HCT116 (cell line): ENCODE data around the gene SCCPDH.

ENCODE experiments used
- CTCF ChIP-seq, 3 experiments: fragments of 200-600 bp in 1 of 3; sonication (generic) in 1 of 3; IDR thresholded peaks in 2 of 3; conservative IDR thresholded peaks in 1 of 3; 2 replicates each; pipeline ENCODE4 v1.5.1; 2012 to 2017; ENCODE audit warnings: low read depth in 2 of 3, low read length in 2 of 3, antibody characterized with exemption in 1 of 3, borderline replicate concordance in 1 of 3, control low read depth in 1 of 3, mild to moderate bottlenecking in 1 of 3, mixed read lengths in 1 of 3, mixed run types in 1 of 3, moderate library complexity in 1 of 3; ENCODE audit not compliant: insufficient read depth in 1 of 3
- EGR1 ChIP-seq: IDR thresholded peaks from 2 replicates; pipeline ENCODE4 v1.6.1; 2012; ENCODE audit warnings: low read depth
- ELF1 ChIP-seq: IDR thresholded peaks from 2 replicates; pipeline ENCODE4 v1.6.1; 2012; ENCODE audit warnings: low read depth, borderline replicate concordance
- EZH2 ChIP-seq: fragments of 200-600 bp; sonication (generic); IDR thresholded peaks from 2 replicates; pipeline ENCODE4 v1.6.1; 2017; ENCODE audit warnings: antibody characterized with exemption, mixed run types
- SP1 ChIP-seq: IDR thresholded peaks from 2 replicates; pipeline ENCODE4 v1.6.1; 2012; ENCODE audit warnings: low read depth
- YY1 ChIP-seq: IDR thresholded peaks from 2 replicates; pipeline ENCODE4 v1.6.1; 2011; ENCODE audit warnings: low read length, low read depth, moderate library complexity, mild to moderate bottlenecking; ENCODE audit not compliant: insufficient replicate concordance; ENCODE audit errors: extremely low read depth

DNA sequence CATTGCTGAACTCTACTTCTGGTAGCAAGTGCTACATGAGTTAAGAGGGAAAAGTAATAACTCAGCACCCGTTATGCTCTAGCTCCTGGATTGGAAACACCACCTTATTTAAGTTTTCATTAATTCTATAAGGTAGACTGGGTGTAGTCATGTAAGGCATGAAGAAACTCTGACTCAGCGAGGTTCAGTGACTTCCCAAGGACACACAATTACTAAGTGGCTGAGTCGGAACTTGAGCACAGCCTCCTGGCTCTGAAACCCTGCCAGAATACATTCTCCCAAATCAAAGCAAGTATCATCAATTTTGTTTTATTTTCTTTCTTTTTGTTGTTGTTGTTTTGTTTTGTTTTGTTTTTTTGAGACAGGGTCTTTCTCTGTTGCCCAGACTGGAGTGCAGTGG lies 29.1 kb upstream of the SCCPDH start:
- TF ChIP-seq CTCF (IDR thresholded peaks at IDR 0.05 in 2 of 3, conservative IDR thresholded peaks at IDR 0.05 in 1 of 3; ENCODE audit: borderline replicate concordance in 1 of 3, insufficient read depth in 1 of 3, low read depth in 2 of 3, low read length in 2 of 3), result no peak
- TF ChIP-seq EGR1, result no peak
- no peak for TF ChIP-seq EZH2
- no peak for TF ChIP-seq ELF1
- no peak for TF ChIP-seq YY1
- TF ChIP-seq SP1, result no peak
